Measurements from ENCODE around the gene PJA1. TPM values are rescaled to one million over a fixed set of nuclear protein-coding genes. Genes with fewer than 3 reads are reported as not detected.

PJA1 gene
- total RNA-seq, 2 experiments from 2014 or later = 36.5 to 37.6 TPM

DNA sequence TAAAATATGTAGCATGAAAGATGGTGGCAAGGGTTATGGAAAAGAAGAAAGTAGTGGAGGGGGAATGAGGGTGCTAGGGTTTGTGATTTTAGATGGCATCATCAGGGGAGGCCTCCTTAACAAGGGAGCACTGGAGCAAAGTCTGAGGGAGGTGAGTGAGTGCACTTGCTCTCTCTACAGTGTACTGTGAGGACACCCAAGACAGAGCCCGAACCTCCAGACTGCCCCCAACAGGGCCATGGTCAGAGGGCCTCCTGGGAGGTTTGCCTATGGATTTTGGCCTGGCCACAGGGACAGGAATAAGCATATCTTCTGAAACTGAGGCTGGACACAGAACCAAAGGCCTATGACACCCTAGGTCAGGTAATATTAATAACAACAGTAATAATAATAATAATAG is 21.4 kb upstream of the PJA1 start:
- intact Hi-C loops (cut with DNase I, micrococcal nuclease) = no loop called here
- ATAC-seq (ENCODE audit: poor library complexity) = no peak
- Histone ChIP-seq H3K4me3 (ENCODE audit: low read length) (no peak overlapping the region), H3K27me3 (ENCODE audit: control insufficient read depth in 1 of 2, insufficient read depth in 2 of 2, low read length in 2 of 2) (no peaks in the 10 kb centered on the region), H3K9me3 (ENCODE audit: control insufficient read depth in 1 of 2, insufficient read depth in 1 of 2, low read length in 2 of 2) (no peaks in the 10 kb centered on the region), H3K4me1 (ENCODE audit: insufficient read depth, low read length) (no peaks in the 10 kb centered on the region), H3K36me3 (ENCODE audit: insufficient read depth, low read length) (no peaks in the 10 kb centered on the region), H3K27ac (ENCODE audit: low read depth in 1 of 2, low read length in 2 of 2) (no peak overlapping the region)
- no peak for DNase-seq
- Mint-ChIP-seq H3K27ac (no peak overlapping the region), H3K27me3 (no peaks in the 10 kb centered on the region), H3K4me3 (no peak overlapping the region), H3K4me1 (ENCODE audit: low read depth) (no peaks in the 10 kb centered on the region), H3K9me3 (no peaks in the 10 kb centered on the region), H3K36me3 (ENCODE audit: low read depth) (no peaks in the 10 kb centered on the region)
- CTCF ChIA-PET = no interaction called here
- TF ChIP-seq, protein P1, sequence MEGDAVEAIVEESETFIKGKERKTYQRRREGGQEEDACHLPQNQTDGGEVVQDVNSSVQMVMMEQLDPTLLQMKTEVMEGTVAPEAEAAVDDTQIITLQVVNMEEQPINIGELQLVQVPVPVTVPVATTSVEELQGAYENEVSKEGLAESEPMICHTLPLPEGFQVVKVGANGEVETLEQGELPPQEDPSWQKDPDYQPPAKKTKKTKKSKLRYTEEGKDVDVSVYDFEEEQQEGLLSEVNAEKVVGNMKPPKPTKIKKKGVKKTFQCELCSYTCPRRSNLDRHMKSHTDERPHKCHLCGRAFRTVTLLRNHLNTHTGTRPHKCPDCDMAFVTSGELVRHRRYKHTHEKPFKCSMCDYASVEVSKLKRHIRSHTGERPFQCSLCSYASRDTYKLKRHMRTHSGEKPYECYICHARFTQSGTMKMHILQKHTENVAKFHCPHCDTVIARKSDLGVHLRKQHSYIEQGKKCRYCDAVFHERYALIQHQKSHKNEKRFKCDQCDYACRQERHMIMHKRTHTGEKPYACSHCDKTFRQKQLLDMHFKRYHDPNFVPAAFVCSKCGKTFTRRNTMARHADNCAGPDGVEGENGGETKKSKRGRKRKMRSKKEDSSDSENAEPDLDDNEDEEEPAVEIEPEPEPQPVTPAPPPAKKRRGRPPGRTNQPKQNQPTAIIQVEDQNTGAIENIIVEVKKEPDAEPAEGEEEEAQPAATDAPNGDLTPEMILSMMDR (IDR thresholded peaks at IDR 0.05) = no peak
- POLR2A ChIA-PET = no interaction called here

DNA sequence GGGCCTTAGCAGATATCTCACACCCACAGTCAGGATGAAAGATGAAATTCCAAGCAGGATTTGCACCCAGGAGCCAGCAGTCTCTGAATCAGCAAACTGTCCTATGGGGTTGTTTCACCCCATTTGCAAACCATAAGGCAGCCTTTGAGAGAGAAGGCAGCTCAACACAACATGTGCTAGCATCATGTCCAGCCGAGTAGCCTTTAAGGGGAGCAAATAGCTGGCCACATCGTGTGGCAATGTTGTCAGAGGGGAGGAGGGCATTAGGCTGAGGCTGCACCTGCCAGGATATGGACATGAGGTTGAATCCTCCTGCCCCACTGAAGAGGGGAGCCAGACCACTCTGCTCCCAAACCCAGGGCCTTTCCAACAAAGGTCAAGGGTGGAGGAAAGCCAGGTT is 20.6 kb upstream of the PJA1 start:
- H3K27ac ChIP-seq (ENCODE audit: low read depth in 1 of 2, low read length in 2 of 2) = no peak overlapping the region
- ATAC-seq (ENCODE audit: poor library complexity) (no peak), DNase-seq (no peak)
- H3K27me3 ChIP-seq (ENCODE audit: control insufficient read depth in 1 of 2, insufficient read depth in 2 of 2, low read length in 2 of 2) = no peaks in the 10 kb centered on the region
- ChIA-PET CTCF (no interaction called here), POLR2A (no interaction called here)
- no peaks in the 10 kb centered on the region for H3K4me1 Mint-ChIP-seq (ENCODE audit: low read depth)
- H3K36me3 ChIP-seq (ENCODE audit: insufficient read depth, low read length) = no peaks in the 10 kb centered on the region
- peaks cover 1% of the 10 kb centered on the region for H3K27me3 Mint-ChIP-seq
- no peak overlapping the region for H3K4me3 Mint-ChIP-seq
- H3K4me1 ChIP-seq (ENCODE audit: insufficient read depth, low read length) = no peaks in the 10 kb centered on the region
- H3K36me3 Mint-ChIP-seq (ENCODE audit: low read depth) = no peaks in the 10 kb centered on the region
- H3K9me3 ChIP-seq (ENCODE audit: control insufficient read depth in 1 of 2, insufficient read depth in 1 of 2, low read length in 2 of 2) = no peaks in the 10 kb centered on the region
- H3K4me3 ChIP-seq (ENCODE audit: low read length) = no peak overlapping the region
- intact Hi-C loops (cut with DNase I, micrococcal nuclease) = no loop called here
- H3K27ac Mint-ChIP-seq = no peak overlapping the region
- no peaks in the 10 kb centered on the region for H3K9me3 Mint-ChIP-seq
- TF ChIP-seq, protein P1 (IDR thresholded peaks at IDR 0.05) = no peak

DNA sequence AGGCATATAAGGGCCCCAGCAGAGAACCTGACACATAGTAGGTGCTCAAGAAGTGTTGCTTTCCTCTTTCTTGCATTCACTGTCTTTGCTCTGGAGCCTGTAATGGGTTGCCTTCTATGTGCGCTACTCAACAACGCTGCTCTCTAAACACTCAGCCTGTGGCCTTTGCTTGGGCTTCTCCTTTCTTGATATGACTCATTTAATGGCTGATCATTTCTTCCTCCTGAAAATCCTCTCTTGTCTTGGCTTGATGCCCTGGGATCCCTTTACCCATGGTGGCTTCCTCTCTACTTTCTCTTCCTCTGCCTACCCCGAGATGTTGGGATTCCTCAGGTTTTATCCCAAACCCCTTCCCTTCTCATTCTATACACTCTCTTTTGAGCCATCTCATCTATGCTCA is 19.9 kb upstream of the PJA1 start:
- Mint-ChIP-seq H3K27me3 (peaks cover 9% of the 10 kb centered on the region), H3K4me3 (no peak overlapping the region), H3K36me3 (ENCODE audit: low read depth) (no peaks in the 10 kb centered on the region), H3K4me1 (ENCODE audit: low read depth) (no peaks in the 10 kb centered on the region), H3K9me3 (no peaks in the 10 kb centered on the region), H3K27ac (no peak overlapping the region)
- Histone ChIP-seq H3K4me3 (ENCODE audit: low read length) (no peak overlapping the region), H3K9me3 (ENCODE audit: control insufficient read depth in 1 of 2, insufficient read depth in 1 of 2, low read length in 2 of 2) (no peaks in the 10 kb centered on the region), H3K27me3 (ENCODE audit: control insufficient read depth in 1 of 2, insufficient read depth in 2 of 2, low read length in 2 of 2) (no peaks in the 10 kb centered on the region), H3K4me1 (ENCODE audit: insufficient read depth, low read length) (no peaks in the 10 kb centered on the region), H3K36me3 (ENCODE audit: insufficient read depth, low read length) (no peaks in the 10 kb centered on the region), H3K27ac (ENCODE audit: low read depth in 1 of 2, low read length in 2 of 2) (no peak overlapping the region)
- ATAC-seq (ENCODE audit: poor library complexity) (no peak), DNase-seq (no peak)
- TF ChIP-seq, protein P1 (IDR thresholded peaks at IDR 0.05) = no peak
- ChIA-PET CTCF (no interaction called here), POLR2A (no interaction called here)
- intact Hi-C loops (cut with DNase I, micrococcal nuclease) = no loop called here
